GM21360 (cell line): ENCODE results near the gene BHLHA9.
"Not testable (repeated sequence)": the region's sequence is repeated elsewhere in the genome, so short reads cannot be mapped to it uniquely, and the experiment has no call there.

Experiments
- ATAC-seq: cut with Tn5 transposase; IDR thresholded peaks from one replicate; pipeline ENCODE4 v1.9.1; 2021; ENCODE audit warnings: mild to moderate bottlenecking, moderate library complexity; ENCODE audit not compliant: unreplicated experiment

BHLHA9 gene

GRCh38 chr17:1298606-1299005 lies 28.4 kb downstream of the BHLHA9 start:
- no peak for ATAC-seq

GRCh38 chr17:1299552-1300370 lies 29.5 kb downstream of the BHLHA9 start:
- ATAC-seq: no peak

- ATAC-seq: no peak
These were observed 30.2 kb downstream of the BHLHA9 start for GRCh38 chr17:1300371-1300905.

GRCh38 chr17:1301546-1301945 lies 31.3 kb downstream of the BHLHA9 start:
- ATAC-seq: no peak

DNA sequence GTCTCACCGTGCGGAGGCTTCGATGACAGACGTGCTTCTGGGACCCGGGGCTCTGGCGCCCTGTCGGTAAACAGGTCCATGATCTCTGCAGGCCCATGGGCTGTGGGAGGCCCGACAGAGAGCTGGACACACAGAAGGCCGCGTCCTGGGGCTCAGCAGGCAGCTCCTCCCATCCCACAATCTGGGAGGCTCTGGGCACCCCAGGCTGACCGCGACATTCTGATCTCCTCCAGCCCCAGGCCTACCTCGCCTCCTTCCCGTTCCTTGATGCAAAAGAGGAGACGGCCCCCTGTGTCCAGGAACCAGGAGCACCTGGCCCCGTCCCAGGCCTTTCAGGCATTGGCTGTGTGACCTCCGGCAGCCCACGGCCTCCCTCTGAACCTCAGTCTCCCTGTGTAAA lies 32.5 kb downstream of the BHLHA9 start:
- no peak for ATAC-seq

- no peak for ATAC-seq
These were observed 34.3 kb downstream of the BHLHA9 start for GRCh38 chr17:1304522-1304921.

- ATAC-seq: no peak
These were observed 34.8 kb downstream of the BHLHA9 start for GRCh38 chr17:1304962-1305563.

GRCh38 chr17:1307829-1308228 lies 37.6 kb downstream of the BHLHA9 start:
- ATAC-seq: not testable (repeated sequence)

DNA sequence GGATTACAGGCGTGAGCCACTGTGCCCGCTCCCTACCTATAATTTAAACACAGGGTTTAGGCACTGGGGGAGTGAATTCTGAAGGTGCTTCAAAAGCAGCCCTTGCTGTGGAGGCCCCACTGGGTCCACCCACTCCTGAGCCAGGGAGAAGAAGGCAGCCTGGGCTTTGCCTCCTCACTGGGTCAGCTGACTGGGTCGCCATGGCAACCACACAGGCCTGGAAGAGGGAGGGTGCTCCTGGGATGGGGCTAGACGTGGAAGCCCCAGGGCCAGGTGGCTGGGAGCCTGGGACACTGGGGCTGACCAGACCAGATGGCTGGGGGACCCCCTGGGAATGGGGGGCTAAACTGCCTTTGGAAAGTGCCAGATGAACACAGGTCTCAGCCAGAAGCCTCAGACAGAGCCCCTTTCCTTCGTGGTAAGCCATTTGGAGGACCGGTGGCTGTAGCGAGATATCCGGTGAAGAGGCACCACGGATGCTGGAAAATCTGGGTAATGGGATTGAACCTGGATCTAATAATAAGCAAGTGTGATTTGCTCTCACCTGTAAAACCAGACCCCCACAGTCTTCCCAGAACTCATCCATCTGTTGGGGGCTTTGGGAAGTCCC lies 42.1 kb downstream of the BHLHA9 start:
- ATAC-seq: no peak

DNA sequence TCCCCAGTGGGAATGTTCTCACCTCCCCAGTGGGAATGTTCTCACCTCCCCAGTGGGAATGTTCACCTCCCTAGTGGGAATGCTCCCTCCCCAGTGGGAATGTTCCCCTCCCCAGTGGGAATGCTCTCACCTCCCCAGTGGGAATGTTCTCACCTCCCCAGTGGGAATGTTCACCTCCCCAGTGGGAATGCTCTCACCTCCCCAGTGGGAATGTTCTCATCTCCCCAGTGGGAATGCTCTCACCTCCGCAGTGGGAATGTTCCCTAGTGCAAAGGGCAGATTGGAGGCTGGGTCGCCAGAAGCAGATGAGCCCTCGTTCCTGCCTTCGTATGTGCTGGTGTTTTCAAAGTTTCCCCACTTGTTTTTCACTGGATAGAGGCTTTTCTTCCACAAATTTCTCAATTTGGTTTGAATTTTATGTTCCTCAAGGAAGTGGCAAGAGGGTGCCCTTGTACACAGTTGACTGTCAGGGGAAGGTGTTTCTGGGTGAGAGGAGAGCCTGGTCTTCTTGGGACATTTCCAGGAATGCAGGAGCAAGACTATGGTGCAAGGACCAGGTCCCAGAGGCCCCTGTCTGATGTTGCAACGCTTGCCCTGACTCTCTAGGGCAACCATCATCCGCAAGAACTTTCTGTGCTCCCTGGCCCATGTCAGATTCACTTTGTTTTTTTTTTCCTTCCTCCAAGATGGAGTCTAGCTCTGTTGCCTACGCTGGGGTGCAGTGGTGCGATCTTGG lies 43.2 kb downstream of the BHLHA9 start:
- no peak for ATAC-seq

DNA sequence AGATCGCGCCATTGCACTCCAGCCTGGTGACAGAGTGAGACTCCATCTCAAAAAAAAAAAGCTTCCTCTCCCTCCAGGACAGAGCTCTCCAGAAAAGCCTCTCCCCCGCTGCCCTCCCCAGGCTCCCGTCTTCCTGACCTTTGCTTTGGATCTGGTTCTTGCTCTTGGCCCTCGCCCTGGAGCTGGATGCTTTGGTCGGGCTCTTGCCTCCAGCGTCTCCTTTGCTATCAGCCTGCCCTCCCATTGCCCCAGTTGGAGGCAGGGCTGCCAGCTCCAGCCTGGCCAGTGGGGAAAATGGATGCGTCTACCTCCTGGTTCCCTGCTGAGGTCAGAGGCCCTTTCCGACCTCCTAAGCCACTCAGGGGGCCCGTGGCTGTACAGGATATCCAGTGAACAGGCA lies 45.2 kb downstream of the BHLHA9 start:
- ATAC-seq: no peak

- no peak for ATAC-seq
These were observed 45.7 kb downstream of the BHLHA9 start for GRCh38 chr17:1315891-1316403.
